Vagina (tissue), 2 donors: ENCODE measurements around the gene ANXA10. TPM values are rescaled to one million over a fixed set of nuclear protein-coding genes. Genes with fewer than 3 reads are reported as not detected.

ENCODE experiments used
- DNase-seq, 2 donors: peaks; one replicate each; pipeline ENCODE4 v3.0.0-alpha.2; 2017; ENCODE audit errors: extremely low spot score in 2 of 2
- H3K27ac ChIP-seq: fragments of 200-600 bp; sonication (generic); one replicate; pipeline ENCODE4 v1.5.1; 2019
- H3K27me3 ChIP-seq: fragments of 200-600 bp; sonication (generic); one replicate; pipeline ENCODE4 v1.5.1; 2019
- H3K36me3 ChIP-seq, 2 donors: fragments of 200-600 bp; sonication (generic); one replicate each; pipeline ENCODE4 v1.5.1; 2017 to 2019
- H3K4me1 ChIP-seq: fragments of 200-600 bp; sonication (generic); one replicate; pipeline ENCODE4 v1.5.1; 2019
- H3K4me3 ChIP-seq, 2 donors: fragments of 200-600 bp; sonication (generic); 1 replicate in 1 of 2; 2 replicates in 1 of 2; pipeline ENCODE4 v1.5.1; 2016 to 2019
- H3K9me3 ChIP-seq: fragments of 200-600 bp; sonication (generic); one replicate; pipeline ENCODE4 v1.5.1; 2019
- CTCF ChIP-seq, 3 experiments: fragments of 450-650 bp in 2 of 3; fragments of 200-600 bp in 1 of 3; sonication (generic) in 1 of 3; IDR thresholded peaks; one replicate each; pipeline ENCODE4 v1.5.1; 2017 to 2019; ENCODE audit warnings: antibody characterized with exemption in 3 of 3, mild to moderate bottlenecking in 2 of 3, moderate library complexity in 2 of 3
- POLR2A ChIP-seq, 2 donors: fragments of 450-650 bp; IDR thresholded peaks; one replicate each; pipeline ENCODE4 v1.6.1; 2017; ENCODE audit warnings: antibody characterized with exemption in 2 of 2, mild to moderate bottlenecking in 2 of 2, moderate library complexity in 2 of 2
- POLR2AphosphoS5 ChIP-seq, 2 donors: sonication (generic); formaldehyde crosslinking; IDR thresholded peaks; one replicate each; pipeline ENCODE4 v1.9.0; 2017; ENCODE audit warnings: antibody characterized with exemption in 2 of 2, mild to moderate bottlenecking in 2 of 2, low read depth in 1 of 2; ENCODE audit not compliant: insufficient read depth in 1 of 2
- intact Hi-C: fragments of 100-400 bp; cut with DNase I; formaldehyde crosslinking; loops from one replicate; pipeline ENCODE4 v1.15.1; 2023
- total RNA-seq: library from RNA; depleted of rRNA; stranded (reverse); fragments of >200 nt; gene quantifications from one replicate; pipeline ENCODE4 v1.2.3, GENCODE V29; 2016

The ANXA10 gene
- total RNA-seq, 1 donor from 2014 or later: not detected

GRCh38 chr4:168076989-168077725, 15.2 kb upstream of the ANXA10 start:
- Histone ChIP-seq H3K27ac (no peak overlapping the region), H3K4me1 (no peaks in the 10 kb centered on the region), H3K9me3 (no peaks in the 10 kb centered on the region), H3K27me3 (no peaks in the 10 kb centered on the region), H3K36me3 (no peaks in the 10 kb centered on the region), H3K4me3 (no peak overlapping the region)
- DNase-seq: no peak
- TF ChIP-seq POLR2A (IDR thresholded peaks at IDR 0.05) (no peak), POLR2AphosphoS5 (IDR thresholded peaks at IDR 0.05; ENCODE audit: insufficient read depth in 1 of 2, low read depth in 1 of 2) (no peak), CTCF (IDR thresholded peaks at IDR 0.05) (peak in 2 of 3 experiments; percentile 35 to 39)
- intact Hi-C loops: no loop called here

DNA sequence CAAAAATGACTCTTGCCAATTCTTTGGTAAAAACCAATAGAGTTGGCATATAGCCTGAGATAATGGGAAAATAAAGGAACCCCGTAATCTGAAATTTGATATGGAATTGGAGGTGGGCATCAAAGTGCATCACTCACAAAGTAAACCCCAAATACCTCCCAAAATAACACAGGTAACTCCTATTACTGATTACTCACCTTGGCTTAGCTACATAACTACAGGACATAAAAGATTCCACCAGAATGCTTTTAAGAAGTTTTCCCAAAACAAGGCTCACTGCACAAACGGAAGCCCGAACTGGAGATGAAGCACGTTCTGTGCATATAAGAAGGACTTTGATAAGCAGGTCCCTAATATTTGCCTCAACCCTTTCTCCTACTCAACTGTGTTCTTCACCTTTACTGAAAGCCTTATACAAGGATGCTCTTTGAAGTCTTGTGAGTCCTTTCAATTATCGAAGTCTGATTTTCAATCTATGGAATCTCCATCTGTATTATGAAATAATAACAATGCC, 14.6 kb upstream of the ANXA10 start:
- TF ChIP-seq CTCF (IDR thresholded peaks at IDR 0.05) (no peak), POLR2A (IDR thresholded peaks at IDR 0.05) (no peak), POLR2AphosphoS5 (IDR thresholded peaks at IDR 0.05; ENCODE audit: insufficient read depth in 1 of 2, low read depth in 1 of 2) (no peak)
- DNase-seq: no peak
- Histone ChIP-seq H3K36me3 (no peaks in the 10 kb centered on the region), H3K4me1 (no peaks in the 10 kb centered on the region), H3K27ac (no peak overlapping the region), H3K9me3 (no peaks in the 10 kb centered on the region), H3K27me3 (no peaks in the 10 kb centered on the region), H3K4me3 (no peak overlapping the region)
- intact Hi-C loops: no loop called here

DNA sequence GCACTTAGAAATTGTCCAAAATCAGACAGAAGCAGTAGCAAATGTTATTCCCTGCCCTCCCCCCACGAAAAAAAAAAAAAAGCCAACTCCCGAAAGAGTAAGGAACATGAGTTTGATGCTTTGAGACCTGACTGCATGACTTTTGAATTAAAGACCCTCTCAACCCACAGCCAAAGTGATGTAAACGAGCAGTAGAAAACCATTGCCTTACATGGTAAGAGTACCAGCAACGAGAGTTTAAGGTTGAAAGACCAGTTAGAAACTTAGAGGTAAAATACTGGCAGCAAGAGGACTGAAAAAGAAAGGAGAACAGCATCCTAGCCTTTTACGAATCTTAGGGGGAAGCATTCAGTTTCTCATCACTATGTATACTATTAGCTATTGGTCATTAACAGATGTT, 10.0 kb upstream of the ANXA10 start:
- no peaks in the 10 kb centered on the region for H3K9me3 ChIP-seq
- no peak for DNase-seq
- no peaks in the 10 kb centered on the region for H3K36me3 ChIP-seq
- H3K4me1 ChIP-seq: no peaks in the 10 kb centered on the region
- intact Hi-C loops: no loop called here
- no peak for TF ChIP-seq POLR2AphosphoS5 (IDR thresholded peaks at IDR 0.05; ENCODE audit: insufficient read depth in 1 of 2, low read depth in 1 of 2)
- no peak for TF ChIP-seq CTCF (IDR thresholded peaks at IDR 0.05)
- TF ChIP-seq POLR2A (IDR thresholded peaks at IDR 0.05): no peak
- no peak overlapping the region for H3K27ac ChIP-seq
- no peak overlapping the region for H3K4me3 ChIP-seq
- H3K27me3 ChIP-seq: no peaks in the 10 kb centered on the region

DNA sequence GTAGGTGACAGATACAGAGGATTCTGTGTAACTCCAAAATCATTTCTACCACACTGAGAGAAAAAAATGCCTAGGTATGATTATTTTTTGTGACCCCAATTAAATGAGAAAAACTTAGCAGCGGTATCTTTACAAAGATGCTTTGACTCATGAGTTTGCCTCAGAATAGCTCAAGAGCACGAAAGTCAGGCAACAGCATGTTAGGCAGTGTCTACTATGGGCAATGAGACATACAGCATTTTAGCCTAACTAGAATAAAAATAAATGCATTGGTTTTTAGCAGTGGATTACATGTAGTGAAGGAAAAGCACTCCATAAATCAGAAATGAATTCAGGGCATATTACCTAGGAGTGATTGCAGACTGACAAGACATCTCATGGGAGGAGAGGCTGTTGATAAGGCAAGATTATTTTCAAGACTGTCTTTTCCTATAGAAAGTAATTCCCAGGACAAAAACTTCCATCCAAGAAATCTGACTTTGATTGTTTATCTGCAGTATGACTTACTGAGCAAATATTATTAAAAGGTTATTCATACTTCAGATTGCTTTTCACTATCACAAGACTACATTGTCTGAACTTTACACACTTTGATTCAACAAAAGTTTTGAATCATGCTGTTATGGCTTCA, 3.6 kb downstream of the ANXA10 start:
- intact Hi-C loops: no loop called here
- H3K4me1 ChIP-seq: no peaks in the 10 kb centered on the region
- no peak overlapping the region for H3K4me3 ChIP-seq
- H3K36me3 ChIP-seq: no peaks in the 10 kb centered on the region
- no peak overlapping the region for H3K27ac ChIP-seq
- DNase-seq: no peak
- TF ChIP-seq POLR2AphosphoS5 (IDR thresholded peaks at IDR 0.05; ENCODE audit: insufficient read depth in 1 of 2, low read depth in 1 of 2) (no peak), POLR2A (IDR thresholded peaks at IDR 0.05) (no peak), CTCF (IDR thresholded peaks at IDR 0.05) (no peak)
- no peaks in the 10 kb centered on the region for H3K9me3 ChIP-seq
- H3K27me3 ChIP-seq: no peaks in the 10 kb centered on the region

DNA sequence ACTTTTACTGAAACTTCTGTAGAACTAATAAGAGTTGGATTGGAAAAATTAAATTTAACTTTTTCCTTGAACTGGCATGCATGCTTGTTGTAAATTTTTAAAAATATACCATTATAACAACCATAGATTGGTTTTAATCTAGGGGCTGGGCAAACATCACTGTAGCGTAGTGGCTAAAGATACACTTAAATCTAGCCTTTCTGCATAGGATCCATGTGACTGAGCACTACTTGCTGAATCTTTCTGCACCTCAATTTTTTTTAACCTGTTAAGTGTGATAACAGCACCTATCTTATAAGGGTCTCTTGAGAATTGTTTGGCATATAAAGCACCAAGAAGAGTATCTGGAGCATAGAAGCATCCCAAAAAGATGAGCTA, 4.1 kb downstream of the ANXA10 start:
- DNase-seq: no peak
- intact Hi-C loops: no loop called here
- Histone ChIP-seq H3K9me3 (no peaks in the 10 kb centered on the region), H3K4me1 (no peaks in the 10 kb centered on the region), H3K36me3 (no peaks in the 10 kb centered on the region), H3K27me3 (no peaks in the 10 kb centered on the region), H3K4me3 (no peak overlapping the region), H3K27ac (no peak overlapping the region)
- no peak for TF ChIP-seq POLR2A (IDR thresholded peaks at IDR 0.05)
- no peak for TF ChIP-seq POLR2AphosphoS5 (IDR thresholded peaks at IDR 0.05; ENCODE audit: insufficient read depth in 1 of 2, low read depth in 1 of 2)
- no peak for TF ChIP-seq CTCF (IDR thresholded peaks at IDR 0.05)
